Thyroid gland (tissue), 4 donors: Measurements from ENCODE around the gene TXNL4B.

Experiments used
- POLR2A ChIP-seq, 2 donors: fragments of 450-650 bp; IDR thresholded peaks; one replicate each; pipeline ENCODE4 v1.6.1; 2017; ENCODE audit warnings: antibody characterized with exemption in 2 of 2, mild to moderate bottlenecking in 2 of 2, moderate library complexity in 1 of 2
- TF ChIP-seq, protein P1 (sequence below), 6 experiments: fragments of 200-600 bp in 3 of 6; fragments of 450-650 bp in 3 of 6; sonication (generic) in 3 of 6; IDR thresholded peaks; one replicate each; pipeline ENCODE4 v1.5.1; 2016 to 2019; ENCODE audit warnings: antibody characterized with exemption in 6 of 6, mild to moderate bottlenecking in 2 of 6, inconsistent platforms in 1 of 6, moderate library complexity in 1 of 6

GRCh38 chr16:72051818-72052217 is 41.6 kb downstream of the TXNL4B start:
- TF ChIP-seq, protein P1, sequence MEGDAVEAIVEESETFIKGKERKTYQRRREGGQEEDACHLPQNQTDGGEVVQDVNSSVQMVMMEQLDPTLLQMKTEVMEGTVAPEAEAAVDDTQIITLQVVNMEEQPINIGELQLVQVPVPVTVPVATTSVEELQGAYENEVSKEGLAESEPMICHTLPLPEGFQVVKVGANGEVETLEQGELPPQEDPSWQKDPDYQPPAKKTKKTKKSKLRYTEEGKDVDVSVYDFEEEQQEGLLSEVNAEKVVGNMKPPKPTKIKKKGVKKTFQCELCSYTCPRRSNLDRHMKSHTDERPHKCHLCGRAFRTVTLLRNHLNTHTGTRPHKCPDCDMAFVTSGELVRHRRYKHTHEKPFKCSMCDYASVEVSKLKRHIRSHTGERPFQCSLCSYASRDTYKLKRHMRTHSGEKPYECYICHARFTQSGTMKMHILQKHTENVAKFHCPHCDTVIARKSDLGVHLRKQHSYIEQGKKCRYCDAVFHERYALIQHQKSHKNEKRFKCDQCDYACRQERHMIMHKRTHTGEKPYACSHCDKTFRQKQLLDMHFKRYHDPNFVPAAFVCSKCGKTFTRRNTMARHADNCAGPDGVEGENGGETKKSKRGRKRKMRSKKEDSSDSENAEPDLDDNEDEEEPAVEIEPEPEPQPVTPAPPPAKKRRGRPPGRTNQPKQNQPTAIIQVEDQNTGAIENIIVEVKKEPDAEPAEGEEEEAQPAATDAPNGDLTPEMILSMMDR (IDR thresholded peaks at IDR 0.05), result no peak
- TF ChIP-seq POLR2A (IDR thresholded peaks at IDR 0.05), result no peak
